CD4-positive, alpha-beta T cell (primary cell): ENCODE data around the gene POU3F1. TPM values are rescaled to one million over a fixed set of nuclear protein-coding genes. Genes with fewer than 3 reads are reported as not detected.

ENCODE experiments used
- ATAC-seq: fragments of 200-7000 bp; cut with Tn5 transposase; one replicate; pipeline ENCODE4 v1.10.0; 2022; ENCODE audit warnings: mild to moderate bottlenecking; ENCODE audit not compliant: poor library complexity
- CTCF ChIA-PET: fragments of 350-600 bp; sonication (Branson Sonifier 250); formaldehyde crosslinking; loops from one replicate; lab custom pipeline; 2021; ENCODE audit warnings: antibody characterized with exemption, inconsistent platforms; lab: Charles Lee
- POLR2A ChIA-PET: fragments of 350-600 bp; sonication (Branson Sonifier 250); formaldehyde crosslinking; loops from one replicate; lab custom pipeline; 2021; ENCODE audit warnings: antibody characterized with exemption, inconsistent platforms; lab: Charles Lee
- DNase-seq, 14 experiments: peaks; one replicate each; pipeline ENCODE4 v3.0.0-alpha.2; 2013 to 2020; ENCODE audit warnings: mixed read lengths in 2 of 14
- H3K27ac ChIP-seq, 2 donors: one replicate each; pipeline versions ENCODE4 v1.5.1 to v1.7.0; 2013; ENCODE audit warnings: low read length in 2 of 2, low read depth in 1 of 2, mild to moderate bottlenecking in 1 of 2
- H3K27me3 ChIP-seq, 2 experiments: 1 replicate in 1 of 2; 2 replicates in 1 of 2; pipeline versions ENCODE4 v1.6.1 to v1.7.0; 2013; ENCODE audit warnings: low read length in 2 of 2, control low read depth in 1 of 2, mild to moderate bottlenecking in 1 of 2, moderate library complexity in 1 of 2; ENCODE audit not compliant: insufficient read depth in 2 of 2, control insufficient read depth in 1 of 2
- H3K36me3 ChIP-seq: one replicate; pipeline ENCODE4 v1.6.1; 2013; ENCODE audit warnings: low read length, control low read depth; ENCODE audit not compliant: insufficient read depth
- H3K4me1 ChIP-seq: one replicate; pipeline ENCODE4 v1.6.1; 2013; ENCODE audit warnings: low read length, control low read depth; ENCODE audit not compliant: insufficient read depth
- H3K4me3 ChIP-seq: one replicate; pipeline ENCODE4 v1.5.1; 2013; ENCODE audit warnings: mild to moderate bottlenecking, low read length, moderate library complexity
- H3K9me3 ChIP-seq, 2 experiments: 1 replicate in 1 of 2; 2 replicates in 1 of 2; pipeline versions ENCODE4 v1.6.1 to v1.7.0; 2013; ENCODE audit warnings: low read length in 2 of 2, mild to moderate bottlenecking in 2 of 2, control low read depth in 1 of 2, moderate library complexity in 1 of 2; ENCODE audit not compliant: control insufficient read depth in 1 of 2, insufficient read depth in 1 of 2
- H3K27ac Mint-ChIP-seq: one replicate; pipeline ENCODE4 v1.8.0; 2020; ENCODE audit warnings: mixed read lengths
- H3K27me3 Mint-ChIP-seq: one replicate; pipeline ENCODE4 v1.8.0; 2021; ENCODE audit warnings: mixed read lengths
- H3K36me3 Mint-ChIP-seq: one replicate; pipeline ENCODE4 v1.8.0; 2021; ENCODE audit warnings: low read depth, mixed read lengths
- H3K4me1 Mint-ChIP-seq: one replicate; pipeline ENCODE4 v1.8.0; 2021; ENCODE audit warnings: low read depth, mixed read lengths
- H3K4me3 Mint-ChIP-seq: one replicate; pipeline ENCODE4 v1.8.0; 2020; ENCODE audit warnings: mild to moderate bottlenecking, mixed read lengths
- H3K9me3 Mint-ChIP-seq: one replicate; pipeline ENCODE4 v1.8.0; 2020; ENCODE audit warnings: mixed read lengths
- intact Hi-C, 2 experiments: fragments of 100-400 bp; cut with DNase I in 1 of 2; cut with micrococcal nuclease in 1 of 2; formaldehyde crosslinking; loops; one replicate each; pipeline versions ENCODE4 v1.15.1 to v1.9.0; 2023 to 2025; cut with DNase I, micrococcal nuclease
- total RNA-seq, 174 experiments: library from RNA in 2 of 174; stranded (reverse) in 2 of 174; gene quantifications; one replicate each; pipeline ENCODE4 v1.2.3 and lab custom pipeline; 2021 to 2026
- TF ChIP-seq, protein P1 (sequence below): fragments of 200-600 bp; IDR thresholded peaks from one replicate; pipeline ENCODE4 v1.8.0; 2022; ENCODE audit warnings: antibody characterized with exemption, mild to moderate bottlenecking

The POU3F1 gene
- total RNA-seq, 2 experiments from 2014 or later: 0.22 to 0.27 TPM

DNA sequence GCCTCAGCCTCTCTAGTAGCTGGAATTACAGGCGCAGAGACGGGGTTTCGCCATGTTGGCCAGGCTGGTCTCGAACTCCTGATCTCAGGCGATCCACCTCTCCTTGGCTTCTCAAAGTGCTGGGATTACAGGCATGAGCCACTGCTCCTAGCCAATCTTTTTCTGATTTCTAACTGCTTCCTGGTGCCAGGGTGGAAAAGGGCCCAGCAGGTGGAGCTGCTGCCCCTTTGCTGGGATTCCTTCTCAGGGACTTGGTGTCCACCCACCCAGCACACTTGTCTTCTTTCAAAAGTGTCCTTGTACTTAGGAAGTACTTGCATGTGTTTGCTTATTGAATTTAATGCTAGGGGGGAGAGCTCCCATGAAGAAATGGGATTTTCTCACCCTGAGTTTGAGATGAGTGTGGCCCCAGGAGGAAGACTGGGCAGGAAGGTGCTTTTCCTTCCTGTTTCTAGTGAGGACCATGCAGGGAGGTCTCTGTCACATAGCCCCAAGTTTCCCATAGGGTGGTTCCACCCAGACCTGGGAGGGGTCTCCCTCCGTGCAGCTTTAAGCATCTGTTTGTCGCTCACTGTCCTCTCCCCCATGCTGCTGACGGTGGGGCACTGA, 19.9 kb downstream of the POU3F1 start:
- Histone ChIP-seq H3K4me1 (peaks cover 42% of the 10 kb centered on the region), H3K9me3 (no peaks in the 10 kb centered on the region), H3K4me3 (no peak overlapping the region), H3K36me3 (peaks cover 42% of the 10 kb centered on the region), H3K27ac (no peak overlapping the region), H3K27me3 (no peaks in the 10 kb centered on the region)
- no peak for ATAC-seq
- Mint-ChIP-seq H3K27me3 (no peaks in the 10 kb centered on the region), H3K36me3 (peaks cover 40% of the 10 kb centered on the region), H3K9me3 (no peaks in the 10 kb centered on the region), H3K27ac (no peak overlapping the region), H3K4me3 (no peak overlapping the region), H3K4me1 (peaks cover 32% of the 10 kb centered on the region)
- ChIA-PET CTCF (interaction anchor here (1.1 to 1.6 kb wide), 3 partner anchors 45 to 809 kb away, joined by 3 to 4 read pairs (median 3); no protein-coding TSS in a partner anchor), POLR2A (no interaction called here)
- DNase-seq: peak in 5 of 14 experiments; percentile 20 to 55 (median 50)
- TF ChIP-seq, protein P1, sequence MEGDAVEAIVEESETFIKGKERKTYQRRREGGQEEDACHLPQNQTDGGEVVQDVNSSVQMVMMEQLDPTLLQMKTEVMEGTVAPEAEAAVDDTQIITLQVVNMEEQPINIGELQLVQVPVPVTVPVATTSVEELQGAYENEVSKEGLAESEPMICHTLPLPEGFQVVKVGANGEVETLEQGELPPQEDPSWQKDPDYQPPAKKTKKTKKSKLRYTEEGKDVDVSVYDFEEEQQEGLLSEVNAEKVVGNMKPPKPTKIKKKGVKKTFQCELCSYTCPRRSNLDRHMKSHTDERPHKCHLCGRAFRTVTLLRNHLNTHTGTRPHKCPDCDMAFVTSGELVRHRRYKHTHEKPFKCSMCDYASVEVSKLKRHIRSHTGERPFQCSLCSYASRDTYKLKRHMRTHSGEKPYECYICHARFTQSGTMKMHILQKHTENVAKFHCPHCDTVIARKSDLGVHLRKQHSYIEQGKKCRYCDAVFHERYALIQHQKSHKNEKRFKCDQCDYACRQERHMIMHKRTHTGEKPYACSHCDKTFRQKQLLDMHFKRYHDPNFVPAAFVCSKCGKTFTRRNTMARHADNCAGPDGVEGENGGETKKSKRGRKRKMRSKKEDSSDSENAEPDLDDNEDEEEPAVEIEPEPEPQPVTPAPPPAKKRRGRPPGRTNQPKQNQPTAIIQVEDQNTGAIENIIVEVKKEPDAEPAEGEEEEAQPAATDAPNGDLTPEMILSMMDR: peak; percentile 19
- intact Hi-C loops: loop anchor here (2.0 to 5.0 kb wide), 4 partner anchors 560 to 811 kb away; no protein-coding TSS in a partner anchor

DNA sequence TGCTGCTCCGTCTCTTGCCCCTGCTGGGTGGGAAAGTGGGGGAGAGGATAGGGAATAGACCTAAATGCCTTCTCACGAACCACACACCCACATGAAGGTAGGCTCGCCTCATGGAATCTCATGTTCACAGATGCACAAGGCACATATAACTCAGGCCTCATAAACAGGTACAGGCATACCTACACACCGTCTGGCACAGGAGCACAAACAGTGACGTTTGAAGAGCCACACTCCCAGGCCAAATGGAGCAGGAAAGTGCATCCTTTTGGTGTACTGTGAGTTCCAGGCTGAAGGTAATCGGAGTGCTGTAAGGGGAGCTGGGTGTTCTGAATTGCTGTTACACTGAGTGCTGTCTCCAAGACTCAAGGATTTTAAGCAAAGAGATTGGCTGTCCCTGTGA, 20.9 kb downstream of the POU3F1 start:
- H3K36me3 ChIP-seq: peaks cover 48% of the 10 kb centered on the region
- H3K4me1 Mint-ChIP-seq: peaks cover 26% of the 10 kb centered on the region
- H3K36me3 Mint-ChIP-seq: peaks cover 46% of the 10 kb centered on the region
- H3K4me3 Mint-ChIP-seq: no peak overlapping the region
- H3K4me3 ChIP-seq: no peak overlapping the region
- ChIA-PET POLR2A (no interaction called here), CTCF (no interaction called here)
- no peaks in the 10 kb centered on the region for H3K9me3 ChIP-seq
- H3K9me3 Mint-ChIP-seq: no peaks in the 10 kb centered on the region
- peaks cover 33% of the 10 kb centered on the region for H3K4me1 ChIP-seq
- ATAC-seq (no peak), DNase-seq (no peak)
- H3K27ac Mint-ChIP-seq: no peak overlapping the region
- no peak overlapping the region for H3K27ac ChIP-seq
- no peaks in the 10 kb centered on the region for H3K27me3 ChIP-seq
- intact Hi-C loops: loop anchor here (2.0 to 5.0 kb wide), 4 partner anchors 561 to 812 kb away; no protein-coding TSS in a partner anchor
- no peaks in the 10 kb centered on the region for H3K27me3 Mint-ChIP-seq
- TF ChIP-seq, protein P1: no peak

DNA sequence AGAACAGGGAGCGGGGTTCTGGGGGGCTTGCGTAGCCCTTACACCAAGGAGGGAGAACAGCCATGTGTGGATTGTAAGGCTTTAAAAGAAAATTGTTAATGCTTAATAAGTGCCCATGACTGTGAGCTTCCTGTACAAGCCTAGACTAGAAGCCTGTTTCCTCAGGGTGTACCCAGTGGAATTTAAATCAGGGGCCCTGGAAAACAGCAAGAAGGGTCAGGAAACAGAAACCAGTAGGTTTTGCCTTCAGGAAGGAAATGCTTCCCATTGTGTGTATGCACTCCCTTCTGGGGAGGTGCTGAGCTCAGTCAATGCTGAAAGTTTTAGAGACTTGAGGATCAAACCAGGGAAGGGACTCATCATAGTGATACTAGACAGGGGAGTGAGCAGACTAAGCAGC, 21.4 kb downstream of the POU3F1 start:
- TF ChIP-seq, protein P1: no peak
- POLR2A ChIA-PET: no interaction called here
- ATAC-seq (no peak), DNase-seq (no peak)
- Histone ChIP-seq H3K36me3 (peaks cover 51% of the 10 kb centered on the region), H3K27me3 (no peaks in the 10 kb centered on the region), H3K4me3 (no peak overlapping the region), H3K9me3 (no peaks in the 10 kb centered on the region), H3K4me1 (peaks cover 29% of the 10 kb centered on the region), H3K27ac (no peak overlapping the region)
- Mint-ChIP-seq H3K4me1 (peaks cover 22% of the 10 kb centered on the region), H3K9me3 (no peaks in the 10 kb centered on the region), H3K36me3 (peaks cover 51% of the 10 kb centered on the region), H3K4me3 (no peak overlapping the region), H3K27me3 (no peaks in the 10 kb centered on the region), H3K27ac (no peak overlapping the region)
- intact Hi-C loops: loop anchor here in 1 of 2 experiments (5.0 kb wide), 2 partner anchors 792 to 812 kb away; no protein-coding TSS in a partner anchor
- CTCF ChIA-PET: no interaction called here
